NCI-H446 (cell line): ENCODE results near the gene ZMIZ2.

Experiments
- DNase-seq, 2 experiments: peaks; one replicate each; lab custom pipeline; 2025; lab: John Stamatoyannopoulos, UW

Gene ZMIZ2

DNA sequence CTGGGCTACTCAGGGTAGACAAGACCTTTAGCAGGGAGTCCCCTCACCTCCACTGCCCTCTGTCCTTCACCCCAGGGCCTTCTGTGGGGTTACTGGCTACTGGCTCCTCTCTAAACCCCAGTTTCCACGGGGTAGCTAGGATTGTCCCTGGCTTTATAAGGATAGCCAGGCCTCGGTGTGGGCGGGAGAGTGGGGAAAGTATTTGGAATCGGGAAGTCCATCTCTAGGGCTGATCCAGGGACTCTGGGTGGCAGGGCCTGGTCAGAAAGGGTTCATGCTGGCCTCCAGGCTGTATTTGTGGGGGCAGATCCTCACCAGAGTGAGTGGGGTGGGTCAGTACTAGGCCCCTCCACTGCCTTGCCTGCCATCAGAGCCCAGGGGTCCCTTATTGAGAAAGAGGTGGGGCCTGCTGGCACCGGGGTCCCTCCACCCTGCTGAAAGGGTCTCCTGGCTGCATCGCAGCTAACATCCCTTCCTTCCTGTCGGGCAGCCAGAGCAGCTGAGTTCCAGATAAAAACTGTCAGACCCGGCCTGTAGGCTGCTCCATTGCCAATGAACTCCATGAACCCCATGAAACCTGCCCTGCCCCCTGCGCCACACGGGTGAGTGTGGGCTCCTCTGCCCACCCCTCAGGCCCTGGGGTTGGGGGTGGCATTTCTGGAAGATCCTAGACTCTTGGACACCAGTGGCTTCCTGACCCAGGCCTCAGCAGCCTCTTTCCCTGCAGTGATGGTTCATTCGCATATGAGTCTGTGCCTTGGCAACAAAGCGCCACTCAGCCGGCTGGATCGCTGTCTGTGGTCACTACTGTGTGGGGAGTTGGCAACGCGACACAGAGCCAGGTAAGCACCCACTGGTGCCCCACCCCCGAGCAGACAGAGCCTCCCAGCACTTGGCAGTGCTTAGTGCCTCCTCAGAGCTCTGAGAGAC is 7.3 kb downstream of the ZMIZ2 start:
- no peak for DNase-seq

- DNase-seq: no peak
Observed at GRCh38 chr7:44756904-44757303, 8.3 kb downstream of the ZMIZ2 start.

DNA sequence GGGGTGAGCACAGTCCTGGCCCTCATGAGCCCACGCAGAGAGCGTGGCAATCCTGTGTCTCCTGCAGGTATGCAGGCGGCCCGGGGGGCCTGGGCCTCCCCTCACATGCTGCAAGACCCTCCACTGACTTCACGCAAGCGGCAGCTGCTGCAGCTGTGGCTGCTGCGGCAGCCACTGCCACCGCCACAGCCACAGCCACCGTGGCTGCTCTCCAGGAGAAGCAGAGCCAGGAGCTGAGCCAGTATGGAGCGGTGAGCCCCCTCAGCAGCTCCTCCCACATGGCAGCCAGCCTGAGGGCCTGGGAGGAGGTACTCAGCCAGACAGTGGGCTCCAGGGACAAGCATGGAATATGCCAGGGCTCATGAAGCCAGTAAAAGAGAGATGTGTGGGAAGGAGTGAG is 8.7 kb downstream of the ZMIZ2 start:
- peak; percentile 11 to 70 for DNase-seq

GRCh38 chr7:44757739-44758138 is 9.1 kb downstream of the ZMIZ2 start:
- no peak for DNase-seq

- no peak for DNase-seq
Observed at GRCh38 chr7:44759246-44759645, 10.6 kb downstream of the ZMIZ2 start.

- no peak for DNase-seq
Observed at GRCh38 chr7:44760034-44760580, 11.5 kb downstream of the ZMIZ2 start.

GRCh38 chr7:44761207-44762161 is 12.8 kb downstream of the ZMIZ2 start:
- DNase-seq: no peak

GRCh38 chr7:44762300-44762699 is 13.7 kb downstream of the ZMIZ2 start:
- DNase-seq: no peak

- no peak for DNase-seq
Observed at GRCh38 chr7:44762726-44763522, 14.3 kb downstream of the ZMIZ2 start.

- no peak for DNase-seq
Observed at GRCh38 chr7:44764081-44764480, 15.4 kb downstream of the ZMIZ2 start.

- no peak for DNase-seq
Observed at GRCh38 chr7:44764665-44765578, 16.3 kb downstream of the ZMIZ2 start.

GRCh38 chr7:44765579-44766415 is 17.1 kb downstream of the ZMIZ2 start:
- no peak for DNase-seq

- DNase-seq: no peak
Observed at GRCh38 chr7:44766416-44766801, 17.8 kb downstream of the ZMIZ2 start.

- DNase-seq: no peak
Observed at GRCh38 chr7:44767134-44767911, 18.7 kb downstream of the ZMIZ2 start.

GRCh38 chr7:44767912-44768627 is 19.4 kb downstream of the ZMIZ2 start:
- no peak for DNase-seq

- no peak for DNase-seq
Observed at GRCh38 chr7:44768628-44769371, 20.2 kb downstream of the ZMIZ2 start.

GRCh38 chr7:44769376-44769775 is 20.7 kb downstream of the ZMIZ2 start:
- no peak for DNase-seq
